ENCODE data around the gene ADGRE1. TPM values are rescaled to one million over a fixed set of nuclear protein-coding genes. Genes with fewer than 3 reads are reported as not detected.

The ADGRE1 gene
- total and polyA plus RNA-seq, 2 of the 8 experiments (the other 6 are each of a cell fraction or from before 2014, with no cell fraction given) = not detected

DNA sequence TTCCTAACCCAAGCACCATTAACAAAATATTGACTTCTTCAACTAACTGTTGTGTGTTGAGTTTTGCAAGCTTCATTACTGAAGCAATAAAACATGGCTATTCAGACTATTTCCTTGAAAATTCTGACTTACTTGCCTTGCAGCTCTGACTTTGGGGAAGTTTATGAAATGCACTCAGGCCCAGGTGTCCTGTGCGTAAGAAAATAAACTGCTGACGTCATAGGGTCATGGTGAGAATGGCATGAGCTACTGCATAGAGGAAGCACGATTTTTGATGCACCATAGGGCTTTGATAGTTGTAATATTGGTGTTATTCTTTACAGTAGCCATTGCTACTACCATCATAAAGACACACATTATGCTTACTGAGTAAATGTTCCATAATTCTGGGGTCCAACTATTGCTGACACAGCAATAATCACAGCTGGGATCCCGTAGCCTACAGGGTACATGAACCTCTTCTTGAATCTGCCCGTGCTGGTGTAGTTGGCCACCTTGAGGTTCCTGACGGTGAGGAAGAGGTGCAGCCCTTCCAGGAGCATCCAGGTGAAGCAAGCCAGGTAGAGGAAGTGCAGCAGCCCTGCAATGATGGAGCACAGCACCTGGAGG is 76.0 kb downstream of the ADGRE1 start:
- FAIRE-seq = no peak
- CTCF ChIA-PET (ENCODE audit: partially characterized antibody) = interaction anchor here (0.6 to 1.0 kb wide), 5 partner anchors 9 to 632 kb away, joined by 3 to 4 read pairs (median 3); no protein-coding TSS in a partner anchor
- no peak overlapping the region for H3K14ac ChIP-seq (ENCODE audit: insufficient read length)

More for the DNA sequence above, 76.0 kb downstream of the ADGRE1 start:
- Histone ChIP-seq H2BK15ac (ENCODE audit: low read length) (no peak overlapping the region), H2BK5ac (ENCODE audit: low read depth, low read length) (no peak overlapping the region), H3K4ac (replicated peaks; ENCODE audit: insufficient read length, low read depth, low read length) (no peak overlapping the region), H3K27ac (ENCODE audit: low read depth, low read length) (no peak overlapping the region), H3K23me2 (ENCODE audit: low read depth, low read length) (no peaks in the 10 kb centered on the region), H3K79me1 (ENCODE audit: low read depth, low read length) (no peaks in the 10 kb centered on the region), H3K9me3 (ENCODE audit: insufficient read depth in 2 of 2, low read depth in 1 of 2, low read length in 1 of 2) (peaks cover 32 to 80% of the 10 kb centered on the region in 2 experiments), H2BK12ac (ENCODE audit: low read depth, low read length) (no peak overlapping the region), H3K4me1 (replicated peaks in 1 of 4; ENCODE audit: control insufficient read depth in 3 of 4, insufficient read depth in 4 of 4, low read length in 3 of 4) (no peaks in the 10 kb centered on the region), H3K56ac (replicated peaks; ENCODE audit: insufficient read length, low read depth, low read length) (no peak overlapping the region), H3K18ac (ENCODE audit: extremely low read depth, low read length) (no peak overlapping the region), H2AFZ (ENCODE audit: low read length) (no peak overlapping the region), H3K27me3 (replicated peaks in 1 of 4; ENCODE audit: control insufficient read depth in 3 of 4, extremely low read depth in 1 of 4, insufficient read depth in 3 of 4, low read length in 3 of 4) (no peaks in the 10 kb centered on the region), H2BK20ac (ENCODE audit: low read length) (no peak overlapping the region), H4K8ac (ENCODE audit: extremely low read depth, insufficient read depth, low read length) (no peak overlapping the region), H3K4me2 (ENCODE audit: insufficient read depth in 1 of 2, low read depth in 2 of 2, low read length in 2 of 2) (no peak overlapping the region), H3K23ac (ENCODE audit: insufficient read length) (no peak overlapping the region), H4K20me1 (replicated peaks in 1 of 2; ENCODE audit: control insufficient read depth in 1 of 2, insufficient read depth in 2 of 2, low read length in 2 of 2) (no peaks in the 10 kb centered on the region), H4K5ac (ENCODE audit: insufficient read length, low read depth, low read length) (no peak overlapping the region), H2AK5ac (ENCODE audit: low read depth, low read length) (no peak overlapping the region), H3K4me3 (ENCODE audit: extremely low read depth in 1 of 4, insufficient read depth in 2 of 4, low read depth in 3 of 4, low read length in 4 of 4) (no peak overlapping the region), H3K9ac (replicated peaks in 1 of 4; ENCODE audit: extremely low read depth in 1 of 4, low read depth in 3 of 4, low read length in 3 of 4) (no peak overlapping the region), H3K36me3 (ENCODE audit: control insufficient read depth in 2 of 4, insufficient read depth in 4 of 4, low read length in 3 of 4) (no peaks in the 10 kb centered on the region), H4K91ac (replicated peaks; ENCODE audit: insufficient read length, low read length) (no peak overlapping the region), H3K79me2 (ENCODE audit: control insufficient read depth in 1 of 2, insufficient read depth in 2 of 2, low read length in 2 of 2) (no peaks in the 10 kb centered on the region), H2BK120ac (replicated peaks; ENCODE audit: low read depth, low read length) (no peak overlapping the region)
- POLR2A ChIA-PET (ENCODE audit: partially characterized antibody) = no interaction called here
- no peak for DNase-seq (ENCODE audit: low read depth in 1 of 2, low spot score in 2 of 2)
- 68% methylated on average over 6 of the region's 6 CpGs; no CpG with 5 or more reads in 1 of the 2 experiments for WGBS, 2 experiments (ENCODE audit: extremely low coverage in 1 of 2, insufficient coverage in 1 of 2, insufficient read length in 1 of 2, insufficient replicate concordance in 2 of 2, low coverage in 1 of 2, low lambda C conversion rate in 2 of 2, missing lambda C conversion rate in 1 of 2)
- TF ChIP-seq GABPA (IDR thresholded peaks at IDR 0.05; ENCODE audit: borderline replicate concordance, insufficient read depth, low read length) = no peak
- peak; percentile 87 for TF ChIP-seq MAFK (IDR thresholded peaks at IDR 0.05; ENCODE audit: low read depth, low read length)

All from H1 (cell line).